ENCODE data around the gene RARRES2. TPM values are rescaled to one million over a fixed set of nuclear protein-coding genes. Genes with fewer than 3 reads are reported as not detected.

The RARRES2 gene
- total and polyA plus RNA-seq, 2 of the 13 experiments (the other 11 are each of a cell fraction or from before 2014, with no cell fraction given) = 134 to 172 TPM

DNA sequence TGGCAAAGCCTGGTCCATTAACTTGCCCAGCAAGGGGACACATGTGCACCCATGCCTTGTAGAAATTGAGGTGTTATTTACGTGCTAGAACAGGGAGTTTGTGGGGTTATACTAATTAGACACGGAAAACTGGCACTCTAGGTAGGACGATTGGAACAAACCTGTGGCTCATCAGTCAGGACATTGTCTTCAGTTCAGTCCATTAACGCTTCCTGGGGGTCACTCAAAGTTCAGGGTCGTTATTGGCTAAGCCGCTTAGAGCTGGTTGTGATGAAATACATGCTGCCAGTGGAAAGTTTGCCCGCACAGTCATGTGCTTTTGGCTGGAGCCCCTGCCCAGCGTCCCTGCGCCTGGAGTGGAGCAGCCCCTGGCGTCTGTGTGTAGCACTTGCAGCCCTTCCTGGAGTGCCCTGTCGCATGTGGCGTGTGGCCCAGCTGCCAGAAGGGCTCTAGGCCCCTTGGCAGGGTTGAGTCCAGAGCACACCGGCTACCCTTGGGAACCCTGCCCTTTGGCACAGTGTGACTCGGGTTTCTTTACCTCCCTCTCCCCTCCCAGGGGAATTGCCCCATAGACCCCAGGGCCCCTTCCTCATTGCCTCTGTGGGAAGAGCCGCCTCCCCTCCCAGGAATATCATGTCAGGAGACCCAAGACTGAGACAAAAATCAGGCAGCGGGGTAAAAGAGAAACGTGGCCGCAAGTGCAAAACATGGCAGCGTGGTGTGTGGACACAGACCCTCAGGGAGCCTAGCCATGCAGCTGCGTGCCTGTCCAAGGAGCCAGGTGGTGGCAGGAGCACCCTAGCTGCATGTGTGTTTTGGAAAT is 47.5 kb upstream of the RARRES2 start (continued):
- no peak for TF ChIP-seq ZNF326 (CRISPR knock-in tag; IDR thresholded peaks at IDR 0.05; ENCODE audit: borderline replicate concordance)
- 0 out of 2 replicates have a peak, but pooled peaks have one; percentile 9 for TF ChIP-seq RAD51 (IDR thresholded peaks at IDR 0.05; ENCODE audit: borderline replicate concordance)
- TF ChIP-seq, protein P1, sequence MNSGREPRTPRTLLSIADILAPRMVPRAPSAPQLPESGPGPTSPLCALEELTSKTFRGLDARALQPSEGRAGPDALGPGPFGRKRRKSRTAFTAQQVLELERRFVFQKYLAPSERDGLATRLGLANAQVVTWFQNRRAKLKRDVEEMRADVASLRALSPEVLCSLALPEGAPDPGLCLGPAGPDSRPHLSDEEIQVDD (CRISPR knock-in tag; IDR thresholded peaks at IDR 0.05; ENCODE audit: borderline replicate concordance) = peak; percentile 45; the same call in 1 of the 2 replicates
- peak; percentile 95 for TF ChIP-seq ZNF792 (CRISPR knock-in tag; IDR thresholded peaks at IDR 0.05)
- TF ChIP-seq ATM (IDR thresholded peaks at IDR 0.05; ENCODE audit: borderline replicate concordance) = no peak
- peak; percentile 78 for TF ChIP-seq GATAD1 (CRISPR knock-in tag; IDR thresholded peaks at IDR 0.05)
- TF ChIP-seq MIXL1 (CRISPR knock-in tag; IDR thresholded peaks at IDR 0.05) = peak; percentile 94
- TF ChIP-seq, protein P2, sequence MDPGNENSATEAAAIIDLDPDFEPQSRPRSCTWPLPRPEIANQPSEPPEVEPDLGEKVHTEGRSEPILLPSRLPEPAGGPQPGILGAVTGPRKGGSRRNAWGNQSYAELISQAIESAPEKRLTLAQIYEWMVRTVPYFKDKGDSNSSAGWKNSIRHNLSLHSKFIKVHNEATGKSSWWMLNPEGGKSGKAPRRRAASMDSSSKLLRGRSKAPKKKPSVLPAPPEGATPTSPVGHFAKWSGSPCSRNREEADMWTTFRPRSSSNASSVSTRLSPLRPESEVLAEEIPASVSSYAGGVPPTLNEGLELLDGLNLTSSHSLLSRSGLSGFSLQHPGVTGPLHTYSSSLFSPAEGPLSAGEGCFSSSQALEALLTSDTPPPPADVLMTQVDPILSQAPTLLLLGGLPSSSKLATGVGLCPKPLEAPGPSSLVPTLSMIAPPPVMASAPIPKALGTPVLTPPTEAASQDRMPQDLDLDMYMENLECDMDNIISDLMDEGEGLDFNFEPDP (CRISPR knock-in tag; conservative IDR thresholded peaks at IDR 0.05) = no peak
- TF ChIP-seq FOXC1 (CRISPR knock-in tag; IDR thresholded peaks at IDR 0.05; ENCODE audit: borderline replicate concordance) = peak; percentile 78; the same call in 1 of the 2 replicates
- TF ChIP-seq, protein P3, sequence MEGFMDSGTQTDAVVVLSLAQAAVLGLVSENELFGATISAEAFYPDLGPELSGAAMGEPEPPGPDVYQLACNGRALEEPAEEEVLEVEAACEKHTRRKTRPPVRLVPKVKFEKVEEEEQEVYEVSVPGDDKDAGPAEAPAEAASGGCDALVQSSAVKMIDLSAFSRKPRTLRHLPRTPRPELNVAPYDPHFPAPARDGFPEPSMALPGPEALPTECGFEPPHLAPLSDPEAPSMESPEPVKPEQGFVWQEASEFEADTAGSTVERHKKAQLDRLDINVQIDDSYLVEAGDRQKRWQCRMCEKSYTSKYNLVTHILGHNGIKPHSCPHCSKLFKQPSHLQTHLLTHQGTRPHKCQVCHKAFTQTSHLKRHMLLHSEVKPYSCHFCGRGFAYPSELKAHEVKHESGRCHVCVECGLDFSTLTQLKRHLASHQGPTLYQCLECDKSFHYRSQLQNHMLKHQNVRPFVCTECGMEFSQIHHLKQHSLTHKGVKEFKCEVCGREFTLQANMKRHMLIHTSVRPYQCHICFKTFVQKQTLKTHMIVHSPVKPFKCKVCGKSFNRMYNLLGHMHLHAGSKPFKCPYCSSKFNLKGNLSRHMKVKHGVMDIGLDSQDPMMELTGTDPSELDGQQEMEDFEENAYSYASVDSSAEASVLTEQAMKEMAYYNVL (CRISPR knock-in tag; IDR thresholded peaks at IDR 0.05; ENCODE audit: borderline replicate concordance) = peak; percentile 94
- TF ChIP-seq, protein P4, sequence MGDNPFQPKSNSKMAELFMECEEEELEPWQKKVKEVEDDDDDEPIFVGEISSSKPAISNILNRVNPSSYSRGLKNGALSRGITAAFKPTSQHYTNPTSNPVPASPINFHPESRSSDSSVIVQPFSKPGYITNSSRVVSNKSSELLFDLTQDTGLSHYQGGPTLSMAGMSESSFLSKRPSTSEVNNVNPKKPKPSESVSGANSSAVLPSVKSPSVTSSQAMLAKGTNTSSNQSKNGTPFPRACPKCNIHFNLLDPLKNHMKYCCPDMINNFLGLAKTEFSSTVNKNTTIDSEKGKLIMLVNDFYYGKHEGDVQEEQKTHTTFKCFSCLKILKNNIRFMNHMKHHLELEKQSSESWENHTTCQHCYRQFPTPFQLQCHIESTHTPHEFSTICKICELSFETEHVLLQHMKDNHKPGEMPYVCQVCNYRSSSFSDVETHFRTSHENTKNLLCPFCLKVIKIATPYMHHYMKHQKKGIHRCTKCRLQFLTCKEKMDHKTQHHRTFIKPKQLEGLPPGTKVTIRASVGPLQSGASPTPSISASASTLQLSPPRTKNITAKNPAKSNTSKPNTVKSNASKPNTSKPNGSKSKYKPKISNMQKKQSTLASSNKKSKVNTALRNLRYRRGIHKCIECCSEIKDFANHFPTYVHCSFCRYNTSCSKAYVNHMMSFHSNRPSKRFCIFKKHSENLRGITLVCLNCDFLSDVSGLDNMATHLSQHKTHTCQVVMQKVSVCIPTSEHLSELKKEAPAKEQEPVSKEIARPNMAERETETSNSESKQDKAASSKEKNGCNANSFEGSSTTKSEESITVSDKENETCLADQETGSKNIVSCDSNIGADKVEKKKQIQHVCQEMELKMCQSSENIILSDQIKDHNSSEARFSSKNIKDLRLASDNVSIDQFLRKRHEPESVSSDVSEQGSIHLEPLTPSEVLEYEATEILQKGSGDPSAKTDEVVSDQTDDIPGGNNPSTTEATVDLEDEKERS (CRISPR knock-in tag; IDR thresholded peaks at IDR 0.05) = 0 out of 2 replicates have a peak, but pooled peaks have one; percentile 45
- TF ChIP-seq HOXA5 (CRISPR knock-in tag; IDR thresholded peaks at IDR 0.05) = peak; percentile 98
- TF ChIP-seq, protein P5, sequence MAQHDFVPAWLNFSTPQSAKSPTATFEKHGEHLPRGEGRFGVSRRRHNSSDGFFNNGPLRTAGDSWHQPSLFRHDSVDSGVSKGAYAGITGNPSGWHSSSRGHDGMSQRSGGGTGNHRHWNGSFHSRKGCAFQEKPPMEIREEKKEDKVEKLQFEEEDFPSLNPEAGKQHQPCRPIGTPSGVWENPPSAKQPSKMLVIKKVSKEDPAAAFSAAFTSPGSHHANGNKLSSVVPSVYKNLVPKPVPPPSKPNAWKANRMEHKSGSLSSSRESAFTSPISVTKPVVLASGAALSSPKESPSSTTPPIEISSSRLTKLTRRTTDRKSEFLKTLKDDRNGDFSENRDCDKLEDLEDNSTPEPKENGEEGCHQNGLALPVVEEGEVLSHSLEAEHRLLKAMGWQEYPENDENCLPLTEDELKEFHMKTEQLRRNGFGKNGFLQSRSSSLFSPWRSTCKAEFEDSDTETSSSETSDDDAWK (CRISPR knock-in tag; IDR thresholded peaks at IDR 0.05) = no peak
- no peak for TF ChIP-seq WIZ (CRISPR knock-in tag; IDR thresholded peaks at IDR 0.05)
- no peak for TF ChIP-seq ZNF24 (IDR thresholded peaks at IDR 0.05)
- no peak for TF ChIP-seq ZNF775 (CRISPR knock-in tag; IDR thresholded peaks at IDR 0.05; ENCODE audit: borderline replicate concordance)
- TF ChIP-seq NR1H2 (CRISPR knock-in tag; IDR thresholded peaks at IDR 0.05; ENCODE audit: borderline replicate concordance, low read depth) = no peak
- peak; percentile 98 for TF ChIP-seq REPIN1 (CRISPR knock-in tag; IDR thresholded peaks at IDR 0.05; ENCODE audit: borderline replicate concordance, low read depth)
- TF ChIP-seq ZSCAN29 (CRISPR knock-in tag; conservative IDR thresholded peaks at IDR 0.05) = no peak
- TF ChIP-seq ZNF430 (CRISPR knock-in tag; IDR thresholded peaks at IDR 0.05) = peak; percentile 44; the same call in 1 of the 2 replicates
- peak; percentile 96 for TF ChIP-seq ZSCAN31 (CRISPR knock-in tag; IDR thresholded peaks at IDR 0.05; ENCODE audit: low read depth)
- TF ChIP-seq ZMYM3 (CRISPR knock-in tag; IDR thresholded peaks at IDR 0.05) = no peak; the same call in 1 of the 2 replicates

Data from HepG2 (cell line).